Left kidney (tissue), 2 donors: Measurements from ENCODE around the gene FBXO34. TPM values are rescaled to one million over a fixed set of nuclear protein-coding genes. Genes with fewer than 3 reads are reported as not detected.
A peak's percentile ranks its signal among the peaks of the same experiment; 100 is the strongest.

Experiments used
- DNase-seq: peaks from one replicate; pipeline ENCODE4 v3.0.0-alpha.2; 2013
- polyA plus RNA-seq: library from polyadenylated mRNA; unstranded; fragments of 120-200 nt; gene quantifications from one replicate; pipeline ENCODE4 v1.2.1, GENCODE V29; 2013; ENCODE audit not compliant: insufficient read length

Gene FBXO34
- polyA plus RNA-seq, 1 donor = 39.7 TPM

GRCh38 chr14:55347040-55347439 lies 75.8 kb downstream of the FBXO34 start:
- no peak for DNase-seq

DNA sequence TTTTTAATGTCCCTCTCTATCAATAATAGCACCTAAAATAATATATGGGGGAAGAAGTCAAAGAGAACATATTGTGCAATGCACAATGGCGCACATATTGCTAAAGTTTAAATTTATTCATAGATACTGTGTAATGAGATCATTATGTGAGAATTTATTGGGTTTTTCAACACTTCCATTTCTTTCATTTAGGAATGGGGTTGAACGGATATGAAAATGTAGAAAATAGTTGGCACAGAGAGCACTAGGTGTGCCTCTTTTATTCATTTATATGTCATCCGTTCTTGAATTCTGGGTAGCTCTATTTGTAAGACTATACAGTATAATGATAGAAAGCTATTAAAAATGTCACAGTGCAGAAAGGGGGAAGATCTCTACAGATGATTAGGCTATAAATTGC lies 76.5 kb downstream of the FBXO34 start:
- no peak for DNase-seq

- DNase-seq = no peak
These were observed 77.7 kb downstream of the FBXO34 start for GRCh38 chr14:55348766-55349453.

- DNase-seq = no peak
These were observed 78.3 kb downstream of the FBXO34 start for GRCh38 chr14:55349565-55349964.

DNA sequence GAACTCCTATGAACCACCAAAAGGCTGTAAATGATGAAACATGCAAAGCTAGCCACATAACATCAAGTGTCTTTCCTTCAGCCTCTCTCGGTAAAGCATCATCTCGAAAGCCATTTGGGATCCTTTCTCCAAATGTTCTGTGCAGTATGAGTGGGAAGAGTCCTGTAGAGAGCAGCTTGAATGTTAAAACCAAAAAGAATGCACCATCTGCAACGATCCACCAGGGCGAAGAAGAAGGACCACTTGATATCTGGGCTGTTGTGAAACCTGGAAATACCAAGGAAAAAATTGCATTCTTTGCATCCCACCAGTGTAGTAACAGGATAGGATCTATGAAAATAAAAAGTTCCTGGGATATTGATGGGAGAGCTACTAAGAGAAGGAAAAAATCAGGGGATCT lies 79.2 kb downstream of the FBXO34 start:
- no peak for DNase-seq

DNA sequence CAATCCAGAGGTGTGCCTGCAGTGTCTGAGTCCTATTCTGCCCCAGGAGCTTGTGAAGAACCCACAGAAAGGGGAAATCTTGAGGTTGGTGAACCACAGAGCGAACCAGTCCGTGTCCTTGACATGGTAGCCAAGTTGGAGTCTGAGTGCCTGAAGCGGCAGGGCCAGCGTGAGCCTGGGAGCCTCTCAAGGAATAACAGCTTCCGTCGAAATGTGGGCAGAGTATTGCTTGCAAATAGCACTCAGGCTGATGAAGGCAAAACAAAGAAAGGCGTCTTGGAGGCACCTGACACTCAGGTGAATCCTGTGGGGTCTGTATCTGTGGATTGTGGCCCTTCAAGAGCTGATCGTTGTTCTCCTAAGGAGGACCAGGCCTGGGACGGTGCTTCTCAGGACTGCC lies 79.9 kb downstream of the FBXO34 start:
- no peak for DNase-seq

DNA sequence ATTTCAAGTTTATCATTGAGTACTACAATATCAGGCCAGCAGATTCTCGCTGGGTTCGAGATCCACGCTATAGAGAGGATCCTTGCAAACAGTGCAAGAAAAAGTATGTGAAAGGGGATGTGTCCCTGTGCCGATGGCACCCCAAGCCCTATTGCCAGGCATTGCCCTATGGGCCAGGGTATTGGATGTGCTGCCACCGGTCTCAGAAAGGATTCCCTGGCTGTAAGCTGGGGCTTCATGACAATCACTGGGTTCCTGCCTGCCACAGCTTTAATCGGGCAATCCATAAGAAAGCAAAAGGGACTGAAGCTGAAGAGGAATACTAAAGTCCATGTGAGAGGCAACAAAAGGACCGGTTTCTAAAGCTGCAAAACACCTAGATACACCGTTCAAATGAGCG lies 81.0 kb downstream of the FBXO34 start:
- DNase-seq = no peak

GRCh38 chr14:55353686-55354467 lies 82.7 kb downstream of the FBXO34 start:
- no peak for DNase-seq

GRCh38 chr14:55354500-55354899 lies 83.3 kb downstream of the FBXO34 start:
- peak; percentile 61 for DNase-seq

GRCh38 chr14:55355922-55356321 lies 84.7 kb downstream of the FBXO34 start:
- no peak for DNase-seq

DNA sequence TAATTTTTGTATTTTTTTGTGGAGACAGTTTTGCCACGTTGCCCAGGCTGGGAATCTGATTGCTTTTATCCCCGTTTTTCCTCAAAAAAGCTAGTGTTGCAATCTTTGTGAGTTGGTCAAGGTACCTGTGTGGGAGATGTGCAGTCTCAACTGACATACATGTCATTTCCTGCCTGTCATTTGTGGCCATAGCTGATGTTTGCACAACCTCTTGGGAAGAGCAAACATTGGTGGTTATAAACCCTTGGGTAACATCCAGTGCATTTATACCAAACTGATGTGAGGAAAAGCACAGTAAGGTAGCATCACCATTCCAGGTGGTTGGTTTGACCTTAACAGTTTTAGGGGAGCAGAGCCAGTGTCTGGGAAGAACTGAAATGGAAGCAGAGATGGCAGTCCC lies 85.7 kb downstream of the FBXO34 start:
- no peak for DNase-seq

DNA sequence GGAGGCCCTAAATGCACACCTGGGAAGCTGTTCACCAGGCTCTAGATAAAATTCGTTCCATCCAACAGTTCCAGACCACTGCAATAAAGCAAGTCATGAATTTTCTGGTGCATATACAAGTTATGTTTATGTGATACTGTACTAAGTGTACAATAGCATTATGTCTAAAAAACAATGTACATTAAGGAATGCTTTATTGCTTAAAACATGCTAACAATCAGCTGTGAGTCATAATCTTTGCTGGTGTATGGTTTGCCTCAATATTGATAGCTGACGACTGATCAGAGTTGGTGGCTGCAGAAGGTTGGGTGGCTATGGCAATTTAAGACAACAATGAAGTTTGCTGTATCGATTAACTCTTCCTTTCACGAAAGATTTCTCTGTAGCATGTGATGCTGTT lies 88.1 kb downstream of the FBXO34 start:
- no peak for DNase-seq

- no peak for DNase-seq
These were observed 90.0 kb downstream of the FBXO34 start for GRCh38 chr14:55361190-55361589.

GRCh38 chr14:55366271-55366670 lies 95.0 kb downstream of the FBXO34 start:
- DNase-seq = no peak

GRCh38 chr14:55370883-55371455 lies 99.7 kb downstream of the FBXO34 start:
- DNase-seq = no peak

GRCh38 chr14:55372423-55372822 lies 101.2 kb downstream of the FBXO34 start:
- no peak for DNase-seq

- DNase-seq = no peak
These were observed 101.6 kb downstream of the FBXO34 start for GRCh38 chr14:55372825-55373224.

- DNase-seq = no peak
These were observed 102.8 kb downstream of the FBXO34 start for GRCh38 chr14:55373784-55374705.

GRCh38 chr14:55374771-55375170 lies 103.5 kb downstream of the FBXO34 start:
- no peak for DNase-seq

DNA sequence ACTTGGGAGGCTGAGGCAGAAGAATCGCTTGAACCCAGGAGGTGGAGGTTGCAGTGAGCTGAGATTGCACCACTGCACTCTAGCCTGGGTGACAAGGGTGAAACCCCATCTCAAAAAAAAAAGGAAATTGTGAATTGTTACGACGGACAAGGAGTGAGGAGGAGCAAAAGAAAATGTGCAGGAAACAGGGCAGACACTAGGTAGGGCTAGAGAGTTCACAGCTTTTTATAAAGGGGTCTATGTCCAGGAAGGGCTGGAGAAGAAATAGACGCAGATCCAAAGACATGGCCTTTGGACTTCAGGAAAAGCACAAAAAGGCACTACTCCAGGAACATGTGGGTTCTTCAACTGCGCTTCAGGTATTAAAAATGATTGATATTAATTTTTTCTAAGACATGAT lies 106.0 kb downstream of the FBXO34 start:
- DNase-seq = no peak

GRCh38 chr14:55381040-55381439 lies 109.8 kb downstream of the FBXO34 start:
- DNase-seq = no peak

DNA sequence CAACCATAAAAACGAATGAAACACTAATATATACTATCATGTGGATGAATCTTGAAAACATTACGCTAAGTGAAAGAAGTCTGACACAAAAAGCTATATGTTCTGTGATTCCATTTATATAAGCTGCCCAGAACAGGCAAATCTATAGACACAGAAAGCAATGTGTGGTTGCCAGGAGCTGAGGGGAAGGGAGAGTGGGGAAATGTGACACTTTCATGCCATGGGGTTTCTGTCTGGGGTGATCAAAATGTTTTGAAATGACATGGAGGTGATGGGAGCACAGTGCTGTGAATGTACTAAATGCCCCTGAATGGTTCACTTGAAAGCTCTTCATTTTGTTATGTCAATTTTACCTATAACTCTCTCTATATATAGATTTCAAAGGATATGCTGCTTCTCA lies 110.3 kb downstream of the FBXO34 start:
- no peak for DNase-seq
